ENCODE measurements around the gene NFYC.

- TF ChIP-seq, protein P1, sequence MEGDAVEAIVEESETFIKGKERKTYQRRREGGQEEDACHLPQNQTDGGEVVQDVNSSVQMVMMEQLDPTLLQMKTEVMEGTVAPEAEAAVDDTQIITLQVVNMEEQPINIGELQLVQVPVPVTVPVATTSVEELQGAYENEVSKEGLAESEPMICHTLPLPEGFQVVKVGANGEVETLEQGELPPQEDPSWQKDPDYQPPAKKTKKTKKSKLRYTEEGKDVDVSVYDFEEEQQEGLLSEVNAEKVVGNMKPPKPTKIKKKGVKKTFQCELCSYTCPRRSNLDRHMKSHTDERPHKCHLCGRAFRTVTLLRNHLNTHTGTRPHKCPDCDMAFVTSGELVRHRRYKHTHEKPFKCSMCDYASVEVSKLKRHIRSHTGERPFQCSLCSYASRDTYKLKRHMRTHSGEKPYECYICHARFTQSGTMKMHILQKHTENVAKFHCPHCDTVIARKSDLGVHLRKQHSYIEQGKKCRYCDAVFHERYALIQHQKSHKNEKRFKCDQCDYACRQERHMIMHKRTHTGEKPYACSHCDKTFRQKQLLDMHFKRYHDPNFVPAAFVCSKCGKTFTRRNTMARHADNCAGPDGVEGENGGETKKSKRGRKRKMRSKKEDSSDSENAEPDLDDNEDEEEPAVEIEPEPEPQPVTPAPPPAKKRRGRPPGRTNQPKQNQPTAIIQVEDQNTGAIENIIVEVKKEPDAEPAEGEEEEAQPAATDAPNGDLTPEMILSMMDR (conservative IDR thresholded peaks at IDR 0.05 in 1 of 2, IDR thresholded peaks at IDR 0.05 in 1 of 2; ENCODE audit: extremely low read depth in 1 of 2, insufficient read depth in 1 of 2, low read depth in 1 of 2, low read length in 2 of 2), result no peak
- TF ChIP-seq EZH2 (IDR thresholded peaks at IDR 0.05; ENCODE audit: borderline replicate concordance, low read length), result no peak
Observed at GRCh38 chr1:40736085-40736531, 44.6 kb downstream of the NFYC start.
